ENCODE results near the gene IBSP.

Gene IBSP

DNA sequence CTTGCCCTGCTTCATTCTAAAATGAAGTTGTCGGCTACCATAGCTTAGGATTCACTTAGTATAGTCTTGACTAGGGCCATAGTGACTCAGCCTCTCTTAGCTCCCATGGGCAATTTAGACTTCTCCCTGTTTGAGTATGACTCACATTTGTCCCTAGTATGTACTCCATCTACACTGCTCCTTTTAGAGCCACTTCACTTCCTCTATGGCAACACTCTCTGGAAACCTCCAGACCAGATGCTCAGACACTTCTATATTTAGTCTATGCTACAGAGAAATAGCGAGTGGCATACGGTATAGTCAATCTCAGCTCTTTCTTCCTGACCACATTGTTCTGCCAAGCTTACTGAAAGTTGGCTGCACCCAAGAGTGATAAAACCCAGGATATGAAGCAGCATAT lies 44.6 kb downstream of the IBSP start:
- no peak for TF ChIP-seq JUND (IDR thresholded peaks at IDR 0.05; ENCODE audit: low read depth)
- in situ Hi-C loops (cut with HindIII; ENCODE audit: low pct_unique_long_range_greater_than_20kb, low sequenced_read_pairs) = loop anchor here (25.0 kb wide), 1 partner anchor 157 kb away; no protein-coding TSS in a partner anchor
- DNase-seq (ENCODE audit: low read depth in 1 of 2, low spot score in 1 of 2) = no peak

- no peak for TF ChIP-seq JUND (IDR thresholded peaks at IDR 0.05; ENCODE audit: low read depth)
- no peak for DNase-seq (ENCODE audit: low read depth in 1 of 2, low spot score in 1 of 2)
- in situ Hi-C loops (cut with HindIII; ENCODE audit: low pct_unique_long_range_greater_than_20kb, low sequenced_read_pairs) = loop anchor here (25.0 kb wide), 1 partner anchor 157 kb away; no protein-coding TSS in a partner anchor
Measured at GRCh38 chr4:87844452-87844851, 45.1 kb downstream of the IBSP start.

DNA sequence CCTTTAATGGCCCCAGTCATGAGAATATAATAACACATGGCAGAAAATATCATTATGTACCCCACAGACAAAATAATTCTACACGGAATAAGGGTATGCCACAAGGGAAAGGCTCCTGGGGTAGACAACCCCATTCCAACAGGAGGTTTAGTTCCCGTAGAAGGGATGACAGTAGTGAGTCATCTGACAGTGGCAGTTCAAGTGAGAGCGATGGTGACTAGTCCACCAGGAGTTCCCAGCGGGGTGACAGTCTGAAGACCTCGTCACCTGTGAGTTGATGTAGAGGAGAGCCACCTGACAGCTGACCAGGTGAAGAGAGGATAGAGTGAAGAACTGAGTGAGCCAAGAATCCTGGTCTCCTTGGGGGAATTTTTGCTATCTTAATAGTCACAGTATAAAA lies 46.9 kb downstream of the IBSP start:
- in situ Hi-C loops (cut with HindIII; ENCODE audit: low pct_unique_long_range_greater_than_20kb, low sequenced_read_pairs) = loop anchor here (25.0 kb wide), 1 partner anchor 159 kb away; no protein-coding TSS in a partner anchor
- no peak for TF ChIP-seq JUND (IDR thresholded peaks at IDR 0.05; ENCODE audit: low read depth)
- no peak for DNase-seq (ENCODE audit: low read depth in 1 of 2, low spot score in 1 of 2)

GRCh38 chr4:87848622-87849351 lies 49.4 kb downstream of the IBSP start:
- TF ChIP-seq JUND (IDR thresholded peaks at IDR 0.05; ENCODE audit: low read depth) = no peak
- DNase-seq (ENCODE audit: low read depth in 1 of 2, low spot score in 1 of 2) = peak; percentile 22 to 61
- in situ Hi-C loops (cut with HindIII; ENCODE audit: low pct_unique_long_range_greater_than_20kb, low sequenced_read_pairs) = loop anchor here (25.0 kb wide), 1 partner anchor 161 kb away; no protein-coding TSS in a partner anchor

- in situ Hi-C loops (cut with HindIII; ENCODE audit: low pct_unique_long_range_greater_than_20kb, low sequenced_read_pairs) = loop anchor here (25.0 kb wide), 1 partner anchor 162 kb away; no protein-coding TSS in a partner anchor
- TF ChIP-seq JUND (IDR thresholded peaks at IDR 0.05; ENCODE audit: low read depth) = no peak
- DNase-seq (ENCODE audit: low read depth in 1 of 2, low spot score in 1 of 2) = no peak
Measured at GRCh38 chr4:87849612-87850011, 50.3 kb downstream of the IBSP start.

DNA sequence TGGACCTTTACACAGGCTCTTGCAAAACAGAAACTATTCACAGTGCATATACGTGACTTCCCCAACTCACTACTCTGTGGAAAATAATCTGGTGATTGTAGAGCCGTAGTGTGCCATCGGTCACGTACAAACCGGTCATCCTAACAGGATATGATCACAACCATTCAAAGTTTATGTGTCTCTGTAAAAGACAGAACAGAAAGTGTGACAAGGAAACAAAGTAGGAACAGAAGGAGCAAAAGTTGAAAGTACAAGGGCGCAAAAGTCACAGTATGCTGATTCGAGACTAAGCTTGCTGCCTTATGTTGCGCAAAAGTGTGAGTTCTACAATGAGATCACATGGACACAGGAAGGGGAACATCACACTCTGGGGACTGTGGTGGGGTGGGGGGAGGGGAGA lies 52.0 kb downstream of the IBSP start:
- TF ChIP-seq JUND (IDR thresholded peaks at IDR 0.05; ENCODE audit: low read depth) = no peak
- in situ Hi-C loops (cut with HindIII; ENCODE audit: low pct_unique_long_range_greater_than_20kb, low sequenced_read_pairs) = no loop called here

GRCh38 chr4:87851953-87852352 lies 52.6 kb downstream of the IBSP start:
- in situ Hi-C loops (cut with HindIII; ENCODE audit: low pct_unique_long_range_greater_than_20kb, low sequenced_read_pairs) = no loop called here
- DNase-seq (ENCODE audit: low read depth in 1 of 2, low spot score in 1 of 2) = no peak
- no peak for TF ChIP-seq JUND (IDR thresholded peaks at IDR 0.05; ENCODE audit: low read depth)

More for the DNA sequence above, 52.0 kb downstream of the IBSP start:
- no peak for DNase-seq (ENCODE audit: low read depth in 1 of 2, low spot score in 1 of 2)

DNA sequence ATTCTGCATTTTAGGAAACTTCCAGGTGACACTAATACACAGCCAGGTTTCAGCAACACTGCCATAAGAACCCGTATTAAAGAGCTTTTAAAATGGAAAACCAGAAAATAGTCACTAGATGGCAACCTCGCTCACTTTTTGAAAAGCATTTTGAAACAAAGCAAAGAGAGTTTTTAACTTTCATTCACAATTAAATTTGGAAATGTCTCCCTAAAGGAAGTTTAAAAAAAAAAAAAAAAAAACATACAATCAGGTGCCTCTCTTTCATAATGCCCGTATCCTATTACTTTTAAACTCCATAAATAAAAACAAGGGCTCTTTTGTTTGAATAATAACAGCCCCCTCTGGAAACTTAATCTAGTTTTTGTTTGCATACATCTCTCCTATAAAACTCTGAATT lies 53.8 kb downstream of the IBSP start:
- peak; percentile 10 to 58 for DNase-seq (ENCODE audit: low read depth in 1 of 2, low spot score in 1 of 2)
- TF ChIP-seq JUND (IDR thresholded peaks at IDR 0.05; ENCODE audit: low read depth) = no peak
- in situ Hi-C loops (cut with HindIII; ENCODE audit: low pct_unique_long_range_greater_than_20kb, low sequenced_read_pairs) = no loop called here

DNA sequence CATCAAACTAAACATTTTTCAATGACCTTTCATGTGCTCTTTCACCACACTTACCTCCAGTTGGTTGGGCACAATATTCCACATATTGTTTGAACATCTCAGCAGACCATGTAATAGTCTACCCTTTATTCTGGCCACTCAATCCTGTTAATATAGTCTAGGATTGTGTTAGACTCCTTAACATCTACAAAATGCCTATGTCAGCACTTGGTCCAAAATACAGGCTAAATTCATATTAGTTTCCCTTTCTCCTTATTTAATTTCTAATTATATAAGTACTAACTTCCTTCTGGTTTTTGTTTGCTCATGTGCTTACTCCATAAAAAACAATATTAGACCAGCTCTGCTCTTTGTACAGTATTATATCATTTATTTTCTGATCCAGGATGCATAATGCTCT lies 54.5 kb downstream of the IBSP start:
- TF ChIP-seq JUND (IDR thresholded peaks at IDR 0.05; ENCODE audit: low read depth) = no peak
- in situ Hi-C loops (cut with HindIII; ENCODE audit: low pct_unique_long_range_greater_than_20kb, low sequenced_read_pairs) = no loop called here
- DNase-seq (ENCODE audit: low read depth in 1 of 2, low spot score in 1 of 2) = no peak

GRCh38 chr4:87855559-87855958 lies 56.2 kb downstream of the IBSP start:
- in situ Hi-C loops (cut with HindIII; ENCODE audit: low pct_unique_long_range_greater_than_20kb, low sequenced_read_pairs) = no loop called here
- TF ChIP-seq JUND (IDR thresholded peaks at IDR 0.05; ENCODE audit: low read depth) = no peak
- DNase-seq (ENCODE audit: low read depth in 1 of 2, low spot score in 1 of 2) = no peak

DNA sequence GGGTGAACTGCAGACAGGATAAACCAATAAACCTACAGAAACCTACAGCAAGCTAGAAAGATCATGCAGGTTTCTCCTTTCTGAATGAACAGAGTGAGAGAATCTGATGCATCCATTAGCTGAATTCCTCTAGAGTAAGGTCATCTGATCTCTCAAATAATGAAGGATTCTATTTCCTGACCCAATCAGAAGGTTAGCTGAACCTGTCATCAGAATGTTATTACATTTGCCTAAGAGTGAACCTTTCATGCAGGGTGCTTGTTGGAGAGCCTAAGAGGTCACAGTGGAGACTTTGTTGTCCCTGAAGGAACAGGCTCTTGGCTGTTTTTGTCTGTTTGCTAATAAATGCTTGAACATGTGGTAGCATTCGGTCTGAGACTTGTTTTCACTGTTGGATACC lies 57.5 kb downstream of the IBSP start:
- in situ Hi-C loops (cut with HindIII; ENCODE audit: low pct_unique_long_range_greater_than_20kb, low sequenced_read_pairs) = no loop called here
- DNase-seq (ENCODE audit: low read depth in 1 of 2, low spot score in 1 of 2) = no peak
- TF ChIP-seq JUND (IDR thresholded peaks at IDR 0.05; ENCODE audit: low read depth) = no peak

DNA sequence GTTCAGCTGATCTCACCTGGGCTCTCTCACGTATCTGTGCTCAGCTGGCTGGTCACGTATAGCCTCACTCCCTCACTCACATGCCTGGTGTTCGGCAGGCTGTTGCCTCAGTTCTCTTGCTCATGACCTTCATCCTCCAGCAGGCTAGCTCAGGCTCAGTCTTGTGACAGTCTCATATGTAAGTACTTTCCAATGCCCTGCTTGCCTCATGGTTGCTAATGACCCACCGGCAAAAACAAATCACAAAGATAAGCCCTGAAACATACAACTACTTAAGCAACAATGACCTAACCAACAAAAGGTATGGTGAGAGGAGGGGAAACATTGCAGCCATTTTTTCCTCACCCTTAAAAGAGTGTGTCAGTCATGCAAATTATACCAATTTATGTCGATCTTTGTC lies 58.4 kb downstream of the IBSP start:
- no peak for DNase-seq (ENCODE audit: low read depth in 1 of 2, low spot score in 1 of 2)
- no peak for TF ChIP-seq JUND (IDR thresholded peaks at IDR 0.05; ENCODE audit: low read depth)
- in situ Hi-C loops (cut with HindIII; ENCODE audit: low pct_unique_long_range_greater_than_20kb, low sequenced_read_pairs) = no loop called here
